ENCODE results near the gene SNAP29. TPM values are rescaled to one million over a fixed set of nuclear protein-coding genes. Genes with fewer than 3 reads are reported as not detected.
"Not testable (repeated sequence)": the region's sequence is repeated elsewhere in the genome, so short reads cannot be mapped to it uniquely, and the experiment has no call there.

SNAP29 gene
- total RNA-seq, 1 experiment from 2014 or later, result 17.2 TPM

GRCh38 chr22:20905415-20906386 lies 46.9 kb downstream of the SNAP29 start:
- Histone ChIP-seq H3K4me3 (no peak overlapping the region), H3K9me3 (replicated peaks) (no peaks in the 10 kb centered on the region), H3K27ac (no peak overlapping the region), H3K27me3 (replicated peaks) (no peaks in the 10 kb centered on the region; the same call in 1 of the 2 replicates), H3K4me1 (replicated peaks) (no peaks in the 10 kb centered on the region), H3K36me3 (no peaks in the 10 kb centered on the region)
- no peak for DNase-seq (ENCODE audit: low read depth in 1 of 2, low spot score in 2 of 2)

- Histone ChIP-seq H3K36me3 (no peaks in the 10 kb centered on the region), H3K27ac (no peak overlapping the region), H3K9me3 (replicated peaks) (no peaks in the 10 kb centered on the region), H3K4me3 (no peak overlapping the region), H3K4me1 (replicated peaks) (no peaks in the 10 kb centered on the region), H3K27me3 (replicated peaks) (no peaks in the 10 kb centered on the region; the same call in 1 of the 2 replicates)
- no peak for DNase-seq (ENCODE audit: low read depth in 1 of 2, low spot score in 2 of 2)
These were observed 47.6 kb downstream of the SNAP29 start for GRCh38 chr22:20906387-20906767.

- DNase-seq (ENCODE audit: low read depth in 1 of 2, low spot score in 2 of 2); H3K36me3 ChIP-seq; H3K27ac ChIP-seq; H3K4me3 ChIP-seq; H3K27me3 ChIP-seq (replicated peaks); H3K4me1 ChIP-seq (replicated peaks); H3K9me3 ChIP-seq (replicated peaks): not testable (repeated sequence)
These were observed 49.9 kb downstream of the SNAP29 start for GRCh38 chr22:20908717-20909116.

DNA sequence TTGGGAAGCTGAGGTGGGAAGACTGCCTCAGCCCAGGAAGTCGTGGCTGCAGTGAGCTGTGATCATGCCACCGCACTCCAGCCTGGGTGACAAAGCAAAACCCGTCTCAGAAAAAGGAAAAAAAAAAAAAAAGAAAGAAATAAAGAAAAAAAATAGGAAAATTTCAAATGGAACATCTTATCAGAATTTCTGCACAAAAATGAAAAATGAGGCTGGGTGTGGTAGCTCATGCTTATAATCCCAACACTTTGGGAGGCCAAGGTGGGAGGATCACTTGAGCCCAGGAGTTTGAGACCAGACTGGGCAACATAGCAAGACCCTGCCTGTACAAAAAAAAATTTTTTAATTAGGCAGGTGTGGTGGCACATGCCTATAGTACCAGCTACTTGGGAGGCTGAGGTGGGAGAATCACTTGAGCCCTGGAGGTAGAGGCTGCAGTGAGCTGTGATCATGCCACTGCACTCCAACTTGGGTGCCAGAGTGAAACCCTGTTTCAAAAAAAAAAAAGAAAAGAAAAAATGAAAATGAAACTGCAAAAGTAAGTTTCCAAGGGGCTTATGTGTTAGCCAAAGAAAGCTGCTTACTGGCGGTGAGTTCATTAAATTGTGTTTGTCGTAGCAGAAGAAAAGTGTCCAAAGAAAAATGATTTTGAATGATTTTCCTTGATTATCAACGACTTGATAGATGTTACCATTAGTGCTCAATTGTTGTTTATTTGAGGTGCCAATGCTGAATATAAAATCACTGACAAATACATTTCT lies 50.9 kb downstream of the SNAP29 start:
- no peaks in the 10 kb centered on the region for H3K4me1 ChIP-seq (replicated peaks)
- H3K36me3 ChIP-seq, result no peaks in the 10 kb centered on the region
- no peak overlapping the region for H3K27ac ChIP-seq
- H3K27me3 ChIP-seq (replicated peaks), result no peaks in the 10 kb centered on the region
- DNase-seq (ENCODE audit: low read depth in 1 of 2, low spot score in 2 of 2), result no peak
- no peaks in the 10 kb centered on the region for H3K9me3 ChIP-seq (replicated peaks)
- H3K4me3 ChIP-seq, result no peak overlapping the region

DNA sequence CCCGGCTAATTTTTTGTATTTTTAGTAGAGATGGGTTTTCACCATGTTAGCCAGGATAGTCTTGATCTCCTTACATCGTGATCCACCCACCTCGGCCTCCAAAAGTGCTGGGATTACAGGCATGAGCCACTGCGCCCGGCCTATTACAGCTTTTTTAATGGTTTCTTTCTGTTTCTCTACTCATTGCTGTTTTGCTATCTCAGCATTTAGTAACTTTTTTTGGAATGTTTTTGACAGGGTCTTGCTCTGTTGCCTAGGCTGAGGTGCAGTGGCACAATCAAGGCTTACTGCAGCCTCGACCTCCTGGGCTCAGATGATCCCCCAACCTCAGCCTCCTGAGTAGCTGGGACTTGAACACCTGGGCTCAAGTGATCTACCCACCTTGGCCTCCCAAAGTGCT lies 53.7 kb downstream of the SNAP29 start:
- Histone ChIP-seq H3K27me3 (replicated peaks) (no peaks in the 10 kb centered on the region), H3K27ac (no peak overlapping the region), H3K4me3 (no peak overlapping the region), H3K36me3 (peaks cover 2% of the 10 kb centered on the region), H3K4me1 (replicated peaks) (peaks cover 6% of the 10 kb centered on the region), H3K9me3 (replicated peaks) (no peaks in the 10 kb centered on the region)
- DNase-seq (ENCODE audit: low read depth in 1 of 2, low spot score in 2 of 2), result no peak

DNA sequence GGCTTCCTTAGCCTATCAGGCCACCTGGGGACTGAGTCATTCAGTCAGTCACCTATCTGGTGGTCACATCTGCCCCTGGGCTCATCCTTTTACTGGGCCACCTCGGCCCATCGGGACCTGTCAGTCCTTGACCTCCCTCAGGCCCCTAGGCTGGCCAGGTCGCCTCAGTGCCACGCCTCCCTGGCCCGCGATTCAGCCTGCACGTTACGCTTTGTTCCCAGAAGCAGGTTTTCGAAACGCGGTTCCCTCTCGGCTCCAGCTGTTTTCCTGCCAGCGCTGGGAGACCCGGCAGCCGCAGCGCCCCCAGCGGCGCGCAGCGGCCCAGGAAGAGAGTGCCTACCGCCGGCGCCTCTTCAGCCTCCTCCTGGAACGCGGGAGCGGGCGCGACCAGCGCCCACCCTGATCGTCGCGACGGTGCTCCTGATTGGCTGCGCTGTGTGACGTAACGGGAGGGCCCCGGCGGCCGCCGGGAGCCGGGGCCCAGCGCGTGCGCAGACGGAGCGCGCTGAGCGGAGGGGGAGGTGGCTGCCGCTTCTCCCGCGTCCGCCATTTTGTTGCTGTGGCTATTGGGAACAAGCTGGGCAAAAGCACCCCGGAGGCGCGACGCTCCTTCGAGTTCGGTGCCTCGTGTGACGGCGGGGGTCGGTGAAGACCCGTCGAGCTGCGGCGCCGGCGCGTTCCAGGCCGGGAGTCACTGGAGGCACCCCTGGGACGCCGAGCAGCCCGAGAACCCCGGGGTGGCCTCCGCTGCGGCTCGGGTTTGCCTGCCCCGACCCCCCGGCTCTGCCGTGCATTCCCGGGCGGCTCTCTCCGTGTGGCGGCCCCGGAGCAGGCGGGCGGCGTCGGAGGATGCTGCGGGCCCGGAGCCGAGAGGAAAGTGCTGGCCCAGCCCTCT lies 58.4 kb downstream of the SNAP29 start, which contains the start of gene CRKL:
TSS of gene CRKL (plus strand) at position 492 of the 895 bp plus-strand sequence. CDS start 528 bp downstream, outside the sequence.
- peak within 1 kb of the TSS; percentile 69 for H3K27ac ChIP-seq
- H3K36me3 ChIP-seq, result peaks cover 27% of the 10 kb centered on the region
- H3K4me1 ChIP-seq (replicated peaks), result peaks cover 19% of the 10 kb centered on the region
- peak; percentile 98 to 99 for DNase-seq (ENCODE audit: low read depth in 1 of 2, low spot score in 2 of 2)
- no peaks in the 10 kb centered on the region for H3K9me3 ChIP-seq (replicated peaks)
- no peaks in the 10 kb centered on the region for H3K27me3 ChIP-seq (replicated peaks)
- H3K4me3 ChIP-seq, result peak within 1 kb of the TSS; percentile 86

- Histone ChIP-seq H3K27me3 (replicated peaks) (no peaks in the 10 kb centered on the region), H3K9me3 (replicated peaks) (no peaks in the 10 kb centered on the region), H3K36me3 (peaks cover 27% of the 10 kb centered on the region), H3K4me1 (replicated peaks) (peaks cover 22% of the 10 kb centered on the region), H3K4me3 (peak overlapping the region; percentile 86), H3K27ac (no peak overlapping the region)
- DNase-seq (ENCODE audit: low read depth in 1 of 2, low spot score in 2 of 2), result no peak
These were observed 59.9 kb downstream of the SNAP29 start for GRCh38 chr22:20918663-20919218.

DNA sequence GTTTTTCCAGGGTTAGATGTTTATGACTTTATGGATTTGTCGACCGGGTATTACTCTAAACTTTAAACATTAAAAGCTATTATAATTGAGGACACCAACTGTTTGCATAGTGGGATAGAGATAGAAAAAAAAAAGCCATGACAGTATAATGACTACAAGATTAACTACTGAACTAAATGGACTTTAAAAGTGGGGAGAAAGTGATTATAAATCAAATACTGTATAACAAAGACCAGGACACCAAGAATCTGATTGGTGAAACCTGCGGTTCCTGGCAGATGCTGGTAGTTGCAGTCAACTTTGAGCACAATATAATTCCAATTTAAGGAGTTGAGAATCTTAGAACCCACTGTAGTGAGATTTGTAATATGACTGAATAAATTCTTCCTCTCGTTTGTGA lies 60.9 kb downstream of the SNAP29 start:
- Histone ChIP-seq H3K4me3 (peak overlapping the region; percentile 86), H3K27me3 (replicated peaks) (no peaks in the 10 kb centered on the region), H3K27ac (no peak overlapping the region), H3K36me3 (peaks cover 34% of the 10 kb centered on the region), H3K4me1 (replicated peaks) (peaks cover 22% of the 10 kb centered on the region), H3K9me3 (replicated peaks) (no peaks in the 10 kb centered on the region)
- no peak for DNase-seq (ENCODE audit: low read depth in 1 of 2, low spot score in 2 of 2)

DNA sequence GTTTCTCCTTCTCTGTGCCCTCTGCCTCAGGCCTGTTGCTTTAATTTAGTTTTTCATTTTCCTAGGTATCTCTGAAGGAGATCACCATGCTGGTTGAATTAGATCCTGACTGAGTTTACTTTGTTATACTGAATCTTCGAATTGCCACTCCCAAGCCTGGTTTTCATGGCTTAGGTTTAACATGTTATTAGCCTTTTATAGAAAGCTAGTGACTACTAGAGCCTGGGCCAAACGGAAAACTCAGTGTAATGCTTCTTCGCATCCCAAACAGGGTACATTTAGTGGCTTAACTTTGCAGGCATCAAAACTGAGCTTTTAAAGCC lies 62.0 kb downstream of the SNAP29 start:
- Histone ChIP-seq H3K27ac (no peak overlapping the region), H3K4me3 (no peak overlapping the region), H3K27me3 (replicated peaks) (no peaks in the 10 kb centered on the region), H3K36me3 (peaks cover 41% of the 10 kb centered on the region), H3K9me3 (replicated peaks) (no peaks in the 10 kb centered on the region), H3K4me1 (replicated peaks) (peaks cover 22% of the 10 kb centered on the region)
- no peak for DNase-seq (ENCODE audit: low read depth in 1 of 2, low spot score in 2 of 2)

- Histone ChIP-seq H3K27me3 (replicated peaks) (no peaks in the 10 kb centered on the region), H3K27ac (no peak overlapping the region), H3K36me3 (peaks cover 44% of the 10 kb centered on the region), H3K9me3 (replicated peaks) (no peaks in the 10 kb centered on the region), H3K4me1 (replicated peaks) (peaks cover 16% of the 10 kb centered on the region), H3K4me3 (no peak overlapping the region)
- DNase-seq (ENCODE audit: low read depth in 1 of 2, low spot score in 2 of 2), result no peak
These were observed 63.4 kb downstream of the SNAP29 start for GRCh38 chr22:20922141-20922751.

- H3K36me3 ChIP-seq, result peaks cover 27% of the 10 kb centered on the region
- peaks cover 4% of the 10 kb centered on the region; the same call in 1 of the 2 replicates for H3K4me1 ChIP-seq (replicated peaks)
- H3K9me3 ChIP-seq (replicated peaks), result no peaks in the 10 kb centered on the region
- no peak overlapping the region for H3K4me3 ChIP-seq
- no peak for DNase-seq (ENCODE audit: low read depth in 1 of 2, low spot score in 2 of 2)
- H3K27me3 ChIP-seq (replicated peaks), result no peaks in the 10 kb centered on the region
- H3K27ac ChIP-seq, result no peak overlapping the region
These were observed 67.4 kb downstream of the SNAP29 start for GRCh38 chr22:20926243-20926642.

GRCh38 chr22:20927940-20928572 lies 69.2 kb downstream of the SNAP29 start:
- Histone ChIP-seq H3K9me3 (replicated peaks) (no peaks in the 10 kb centered on the region), H3K27ac (no peak overlapping the region), H3K4me3 (no peak overlapping the region), H3K36me3 (peaks cover 36% of the 10 kb centered on the region), H3K27me3 (replicated peaks) (no peaks in the 10 kb centered on the region), H3K4me1 (replicated peaks) (no peaks in the 10 kb centered on the region)
- DNase-seq (ENCODE audit: low read depth in 1 of 2, low spot score in 2 of 2), result no peak
